ENCODE results near the gene BCAS3.

The BCAS3 gene

GRCh38 chr17:60675997-60676396 is 1.7 kb upstream of the BCAS3 start:
- Histone ChIP-seq H2BK15ac (replicated peaks; ENCODE audit: low read depth) (no peak overlapping the region), H3K23ac (ENCODE audit: low read length) (no peak overlapping the region), H3K9ac (ENCODE audit: low read length) (no peak overlapping the region), H3K56ac (ENCODE audit: low read length) (no peak overlapping the region), H3K4me2 (ENCODE audit: low read length) (no peak overlapping the region), H2BK120ac (ENCODE audit: low read depth, low read length) (no peak overlapping the region), H3K79me2 (ENCODE audit: control insufficient read depth, insufficient read depth, low read length) (no peaks in the 10 kb centered on the region), H3K27me3 (ENCODE audit: insufficient read depth, low read length, poor library complexity) (no peaks in the 10 kb centered on the region), H3K4me1 (ENCODE audit: control insufficient read depth, low read depth, low read length) (peaks cover 2% of the 10 kb centered on the region), H3K79me1 (ENCODE audit: low read length) (no peaks in the 10 kb centered on the region), H2AK5ac (ENCODE audit: low read length) (no peak overlapping the region), H3K4ac (ENCODE audit: low read depth, low read length) (no peak overlapping the region), H2BK5ac (ENCODE audit: low read length) (no peak overlapping the region), H4K8ac (ENCODE audit: low read depth, low read length) (no peak overlapping the region), H3K18ac (ENCODE audit: low read length) (no peak overlapping the region), H3K27ac (ENCODE audit: low read depth, low read length) (no peak overlapping the region), H4K5ac (ENCODE audit: low read length) (no peak overlapping the region), H3K36me3 (ENCODE audit: control insufficient read depth, insufficient read depth, low read length) (no peaks in the 10 kb centered on the region), H3K4me3 (ENCODE audit: low read length) (no peak overlapping the region)
- WGBS (ENCODE audit: extremely low coverage, insufficient coverage, low lambda C conversion rate) = no CpG with 5 or more reads among the region's 6 CpGs
- DNase-seq = no peak

GRCh38 chr17:60676758-60677307 is 818 bp upstream of the BCAS3 start:
- Histone ChIP-seq H4K5ac (ENCODE audit: low read length) (no peak overlapping the region), H3K4me2 (ENCODE audit: low read length) (peak overlapping the region; percentile 68), H3K79me1 (ENCODE audit: low read length) (no peaks in the 10 kb centered on the region), H2BK5ac (ENCODE audit: low read length) (no peak overlapping the region), H3K4me1 (ENCODE audit: control insufficient read depth, low read depth, low read length) (peaks cover 2% of the 10 kb centered on the region), H3K36me3 (ENCODE audit: control insufficient read depth, insufficient read depth, low read length) (no peaks in the 10 kb centered on the region), H2BK15ac (replicated peaks; ENCODE audit: low read depth) (no peak overlapping the region), H3K18ac (ENCODE audit: low read length) (no peak overlapping the region), H3K23ac (ENCODE audit: low read length) (no peak overlapping the region), H3K27ac (ENCODE audit: low read depth, low read length) (no peak overlapping the region), H4K8ac (ENCODE audit: low read depth, low read length) (no peak overlapping the region), H2BK120ac (ENCODE audit: low read depth, low read length) (no peak overlapping the region), H3K56ac (ENCODE audit: low read length) (peak overlapping the region; percentile 30), H2AK5ac (ENCODE audit: low read length) (no peak overlapping the region), H3K4ac (ENCODE audit: low read depth, low read length) (no peak overlapping the region), H3K9ac (ENCODE audit: low read length) (peak overlapping the region; percentile 57), H3K27me3 (ENCODE audit: insufficient read depth, low read length, poor library complexity) (no peaks in the 10 kb centered on the region), H3K4me3 (ENCODE audit: low read length) (peak overlapping the region; percentile 52), H3K79me2 (ENCODE audit: control insufficient read depth, insufficient read depth, low read length) (no peaks in the 10 kb centered on the region)
- WGBS (ENCODE audit: extremely low coverage, insufficient coverage, low lambda C conversion rate) = no CpG with 5 or more reads among the region's 17 CpGs
- no peak for DNase-seq

- H3K23ac ChIP-seq (ENCODE audit: low read length) = no peak overlapping the region
- H3K36me3 ChIP-seq (ENCODE audit: control insufficient read depth, insufficient read depth, low read length) = no peaks in the 10 kb centered on the region
- H3K56ac ChIP-seq (ENCODE audit: low read length) = peak overlapping the region; percentile 90
- peak overlapping the region; percentile 67 for H3K4me3 ChIP-seq (ENCODE audit: low read length)
- DNase-seq = no peak
- no peaks in the 10 kb centered on the region for H3K27me3 ChIP-seq (ENCODE audit: insufficient read depth, low read length, poor library complexity)
- H3K4ac ChIP-seq (ENCODE audit: low read depth, low read length) = no peak overlapping the region
- no peak overlapping the region for H3K18ac ChIP-seq (ENCODE audit: low read length)
- H3K27ac ChIP-seq (ENCODE audit: low read depth, low read length) = no peak overlapping the region
- no CpG with 5 or more reads among the region's 6 CpGs for WGBS (ENCODE audit: extremely low coverage, insufficient coverage, low lambda C conversion rate)
- H4K8ac ChIP-seq (ENCODE audit: low read depth, low read length) = no peak overlapping the region
- H2BK15ac ChIP-seq (replicated peaks; ENCODE audit: low read depth) = no peak overlapping the region
- H3K9ac ChIP-seq (ENCODE audit: low read length) = peak overlapping the region; percentile 64
- H2BK120ac ChIP-seq (ENCODE audit: low read depth, low read length) = no peak overlapping the region
- H3K4me1 ChIP-seq (ENCODE audit: control insufficient read depth, low read depth, low read length) = peaks cover 2% of the 10 kb centered on the region
- peak overlapping the region; percentile 59 for H3K4me2 ChIP-seq (ENCODE audit: low read length)
- no peak overlapping the region for H2AK5ac ChIP-seq (ENCODE audit: low read length)
- H2BK5ac ChIP-seq (ENCODE audit: low read length) = no peak overlapping the region
- no peaks in the 10 kb centered on the region for H3K79me2 ChIP-seq (ENCODE audit: control insufficient read depth, insufficient read depth, low read length)
- H3K79me1 ChIP-seq (ENCODE audit: low read length) = no peaks in the 10 kb centered on the region
- no peak overlapping the region for H4K5ac ChIP-seq (ENCODE audit: low read length)
Measured at GRCh38 chr17:60678118-60678444, 430 bp downstream of the BCAS3 start.

GRCh38 chr17:60679287-60679686 is 1.6 kb downstream of the BCAS3 start:
- Histone ChIP-seq H2BK120ac (ENCODE audit: low read depth, low read length) (no peak overlapping the region), H3K79me1 (ENCODE audit: low read length) (no peaks in the 10 kb centered on the region), H3K18ac (ENCODE audit: low read length) (no peak overlapping the region), H4K8ac (ENCODE audit: low read depth, low read length) (no peak overlapping the region), H3K23ac (ENCODE audit: low read length) (no peak overlapping the region), H3K27ac (ENCODE audit: low read depth, low read length) (no peak overlapping the region), H3K4me2 (ENCODE audit: low read length) (no peak overlapping the region), H4K5ac (ENCODE audit: low read length) (no peak overlapping the region), H3K9ac (ENCODE audit: low read length) (no peak overlapping the region), H2BK5ac (ENCODE audit: low read length) (no peak overlapping the region), H3K4me3 (ENCODE audit: low read length) (no peak overlapping the region), H3K27me3 (ENCODE audit: insufficient read depth, low read length, poor library complexity) (no peaks in the 10 kb centered on the region), H3K79me2 (ENCODE audit: control insufficient read depth, insufficient read depth, low read length) (no peaks in the 10 kb centered on the region), H3K4ac (ENCODE audit: low read depth, low read length) (no peak overlapping the region), H3K56ac (ENCODE audit: low read length) (no peak overlapping the region), H3K36me3 (ENCODE audit: control insufficient read depth, insufficient read depth, low read length) (no peaks in the 10 kb centered on the region), H2BK15ac (replicated peaks; ENCODE audit: low read depth) (no peak overlapping the region), H3K4me1 (ENCODE audit: control insufficient read depth, low read depth, low read length) (peaks cover 2% of the 10 kb centered on the region), H2AK5ac (ENCODE audit: low read length) (no peak overlapping the region)
- WGBS (ENCODE audit: extremely low coverage, insufficient coverage, low lambda C conversion rate) = no CpG with 5 or more reads among the region's 4 CpGs
- no peak for DNase-seq

- H3K4ac ChIP-seq (ENCODE audit: low read depth, low read length) = no peak overlapping the region
- H3K23ac ChIP-seq (ENCODE audit: low read length) = no peak overlapping the region
- H2BK15ac ChIP-seq (replicated peaks; ENCODE audit: low read depth) = no peak overlapping the region
- H3K79me1 ChIP-seq (ENCODE audit: low read length) = no peaks in the 10 kb centered on the region
- H2BK5ac ChIP-seq (ENCODE audit: low read length) = no peak overlapping the region
- H3K36me3 ChIP-seq (ENCODE audit: control insufficient read depth, insufficient read depth, low read length) = no peaks in the 10 kb centered on the region
- H3K79me2 ChIP-seq (ENCODE audit: control insufficient read depth, insufficient read depth, low read length) = no peaks in the 10 kb centered on the region
- H3K27me3 ChIP-seq (ENCODE audit: insufficient read depth, low read length, poor library complexity) = no peaks in the 10 kb centered on the region
- no peak overlapping the region for H3K56ac ChIP-seq (ENCODE audit: low read length)
- no CpG with 5 or more reads among the region's 6 CpGs for WGBS (ENCODE audit: extremely low coverage, insufficient coverage, low lambda C conversion rate)
- no peak overlapping the region for H4K5ac ChIP-seq (ENCODE audit: low read length)
- H3K18ac ChIP-seq (ENCODE audit: low read length) = no peak overlapping the region
- H3K4me3 ChIP-seq (ENCODE audit: low read length) = no peak overlapping the region
- no peak overlapping the region for H2BK120ac ChIP-seq (ENCODE audit: low read depth, low read length)
- no peak overlapping the region for H3K9ac ChIP-seq (ENCODE audit: low read length)
- H4K8ac ChIP-seq (ENCODE audit: low read depth, low read length) = no peak overlapping the region
- H3K4me1 ChIP-seq (ENCODE audit: control insufficient read depth, low read depth, low read length) = peaks cover 2% of the 10 kb centered on the region
- H2AK5ac ChIP-seq (ENCODE audit: low read length) = no peak overlapping the region
- no peak overlapping the region for H3K4me2 ChIP-seq (ENCODE audit: low read length)
- no peak for DNase-seq
- H3K27ac ChIP-seq (ENCODE audit: low read depth, low read length) = no peak overlapping the region
Measured at GRCh38 chr17:60680754-60681153, 3.1 kb downstream of the BCAS3 start.

GRCh38 chr17:60685437-60685836 is 7.8 kb downstream of the BCAS3 start:
- Histone ChIP-seq H2BK5ac (ENCODE audit: low read length) (no peak overlapping the region), H2BK120ac (ENCODE audit: low read depth, low read length) (no peak overlapping the region), H3K27ac (ENCODE audit: low read depth, low read length) (no peak overlapping the region), H3K27me3 (ENCODE audit: insufficient read depth, low read length, poor library complexity) (no peaks in the 10 kb centered on the region), H3K4me3 (ENCODE audit: low read length) (no peak overlapping the region), H3K18ac (ENCODE audit: low read length) (no peak overlapping the region), H3K36me3 (ENCODE audit: control insufficient read depth, insufficient read depth, low read length) (no peaks in the 10 kb centered on the region), H2AK5ac (ENCODE audit: low read length) (no peak overlapping the region), H2BK15ac (replicated peaks; ENCODE audit: low read depth) (no peak overlapping the region), H3K56ac (ENCODE audit: low read length) (no peak overlapping the region), H4K8ac (ENCODE audit: low read depth, low read length) (no peak overlapping the region), H3K79me1 (ENCODE audit: low read length) (no peaks in the 10 kb centered on the region), H3K4me1 (ENCODE audit: control insufficient read depth, low read depth, low read length) (no peaks in the 10 kb centered on the region), H3K79me2 (ENCODE audit: control insufficient read depth, insufficient read depth, low read length) (no peaks in the 10 kb centered on the region), H3K9ac (ENCODE audit: low read length) (no peak overlapping the region), H3K4ac (ENCODE audit: low read depth, low read length) (no peak overlapping the region), H4K5ac (ENCODE audit: low read length) (no peak overlapping the region), H3K4me2 (ENCODE audit: low read length) (no peak overlapping the region), H3K23ac (ENCODE audit: low read length) (no peak overlapping the region)
- DNase-seq = no peak
- no CpG with 5 or more reads among the region's 7 CpGs for WGBS (ENCODE audit: extremely low coverage, insufficient coverage, low lambda C conversion rate)

All from mesendoderm (in vitro differentiated cells).